Activated CD4-positive, CD25-positive, alpha-beta regulatory T cell treated with anti-CD3 and anti-CD28 coated beads, Interleukin-2, amount 50 U/mL, for 24 hours (primary cell): ENCODE results near the gene LSM12.
"Not testable (repeated sequence)": the region's sequence is repeated elsewhere in the genome, so short reads cannot be mapped to it uniquely, and the experiment has no call there.

Experiments
- ATAC-seq, 2 donors: fragments of 150-1000 bp; cut with Tn5 transposase; one replicate each; pipeline ENCODE4 v1.10.0; 2021; ENCODE audit warnings: mild to moderate bottlenecking in 1 of 2, moderate library complexity in 1 of 2

The LSM12 gene

DNA sequence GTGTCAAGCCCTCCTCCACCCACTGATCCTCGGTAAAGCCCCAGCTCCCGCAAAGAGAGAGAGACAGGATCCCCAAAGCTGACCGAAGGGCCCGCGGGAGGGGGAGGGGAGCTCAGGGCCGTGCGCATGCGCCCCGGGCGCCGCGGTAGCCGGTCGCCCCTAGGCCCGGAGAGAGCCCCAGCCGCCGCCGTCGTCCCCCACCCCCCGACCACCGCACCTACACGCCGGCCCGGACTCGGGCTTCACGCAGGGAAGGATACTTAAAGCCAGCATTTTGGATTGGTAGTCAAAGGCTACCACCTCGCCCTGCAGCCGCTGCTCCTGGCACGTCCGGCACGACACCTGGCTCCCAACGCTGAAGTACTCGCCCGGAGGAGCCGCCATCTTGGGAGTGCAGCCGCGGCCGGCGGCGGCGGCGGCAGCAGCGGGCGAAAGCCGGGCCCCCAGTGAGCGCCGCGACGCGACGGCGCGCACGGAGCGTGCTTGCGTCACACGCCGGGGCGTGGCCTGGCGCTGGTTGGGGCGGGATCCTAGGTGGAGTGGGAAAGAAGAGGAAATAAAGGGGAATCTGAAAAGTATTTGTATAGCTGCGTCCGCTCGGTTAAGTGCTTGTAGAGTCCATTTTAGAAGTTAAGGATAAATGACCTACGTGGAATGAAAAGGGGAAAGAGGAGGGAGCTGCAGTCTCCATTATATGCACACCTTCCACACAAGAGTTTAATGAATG lies at the start of gene LSM12:
Gene LSM12 (minus strand): TSS at position 468 of the 727 bp plus-strand sequence. CDS start 84 bp downstream, at position 384.
- peak; percentile 83 to 85 for ATAC-seq

GRCh38 chr17:44115585-44116415 lies 49.3 kb upstream of the LSM12 start:
- ATAC-seq, result no peak

DNA sequence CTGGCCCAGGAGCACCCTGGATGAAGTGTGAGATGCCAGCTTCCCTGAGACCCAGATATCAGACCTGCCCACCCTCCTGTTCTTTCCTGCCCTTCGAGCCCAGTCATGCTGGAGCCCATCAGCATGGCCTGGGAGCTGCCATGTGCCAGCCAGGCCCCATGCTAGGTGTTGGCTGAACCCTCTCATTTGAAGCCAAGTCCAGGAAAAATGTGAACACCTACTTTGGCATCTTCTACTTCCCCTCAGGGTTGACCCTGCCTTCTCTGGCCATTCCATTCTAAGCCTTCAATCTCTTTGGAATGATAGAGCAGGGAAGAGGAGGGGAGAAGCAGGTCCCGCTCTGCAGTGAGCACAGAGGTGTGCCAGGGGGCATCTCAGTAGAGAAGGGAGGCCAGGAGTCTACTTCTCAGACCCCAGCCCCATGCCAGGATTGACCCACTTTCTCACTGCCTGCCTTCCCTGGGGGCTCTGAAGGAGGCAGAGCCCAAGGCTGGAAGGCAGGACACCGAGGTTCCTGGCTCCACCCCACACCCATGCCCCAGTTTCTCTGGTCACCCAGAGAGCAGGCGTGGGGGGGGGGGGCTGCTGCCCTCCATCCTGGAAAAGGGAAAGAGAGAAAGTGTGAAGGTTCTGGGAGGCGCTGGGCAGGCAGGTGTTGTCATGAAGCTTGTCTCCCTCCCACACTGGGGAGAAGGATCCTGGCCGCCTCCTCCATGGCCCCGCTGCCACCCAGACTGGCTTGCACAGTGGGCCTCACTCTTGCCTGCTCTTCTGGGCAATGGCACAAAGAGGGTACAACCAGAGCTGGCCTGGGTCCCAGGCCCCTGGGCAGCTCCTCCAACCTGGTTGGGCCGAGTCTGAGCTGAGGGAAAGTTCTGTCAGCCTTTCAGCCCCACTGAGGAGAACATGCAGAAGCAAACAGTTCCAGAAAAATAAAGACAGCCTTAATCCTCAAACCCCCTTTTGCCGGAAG lies 47.7 kb upstream of the LSM12 start:
- ATAC-seq, result no peak

GRCh38 chr17:44113382-44113781 lies 46.9 kb upstream of the LSM12 start:
- no peak for ATAC-seq

- ATAC-seq, result no peak
Observed at GRCh38 chr17:44112284-44113280, 46.1 kb upstream of the LSM12 start.

DNA sequence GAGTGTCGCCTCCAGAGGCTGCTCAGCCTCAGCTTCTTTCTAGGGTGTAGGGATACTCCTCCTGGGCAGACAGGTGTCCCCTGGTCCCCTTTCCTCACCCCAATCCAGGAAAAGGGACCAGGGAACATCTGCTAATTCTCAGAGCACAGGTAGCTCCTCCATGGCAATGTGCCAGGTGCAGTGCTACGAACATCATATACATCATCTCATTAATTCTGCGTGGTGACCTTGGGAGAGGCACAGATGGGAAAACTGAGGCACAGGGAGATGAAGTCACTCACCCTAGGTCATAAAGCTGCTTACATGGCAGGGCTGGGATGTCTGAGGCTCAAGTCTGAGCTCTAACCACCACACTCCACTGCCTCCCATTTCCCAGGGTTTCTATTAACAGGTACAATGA lies 45.3 kb upstream of the LSM12 start:
- ATAC-seq, result no peak

GRCh38 chr17:44110823-44111633 lies 44.6 kb upstream of the LSM12 start:
- peak; percentile 39 to 63 for ATAC-seq

DNA sequence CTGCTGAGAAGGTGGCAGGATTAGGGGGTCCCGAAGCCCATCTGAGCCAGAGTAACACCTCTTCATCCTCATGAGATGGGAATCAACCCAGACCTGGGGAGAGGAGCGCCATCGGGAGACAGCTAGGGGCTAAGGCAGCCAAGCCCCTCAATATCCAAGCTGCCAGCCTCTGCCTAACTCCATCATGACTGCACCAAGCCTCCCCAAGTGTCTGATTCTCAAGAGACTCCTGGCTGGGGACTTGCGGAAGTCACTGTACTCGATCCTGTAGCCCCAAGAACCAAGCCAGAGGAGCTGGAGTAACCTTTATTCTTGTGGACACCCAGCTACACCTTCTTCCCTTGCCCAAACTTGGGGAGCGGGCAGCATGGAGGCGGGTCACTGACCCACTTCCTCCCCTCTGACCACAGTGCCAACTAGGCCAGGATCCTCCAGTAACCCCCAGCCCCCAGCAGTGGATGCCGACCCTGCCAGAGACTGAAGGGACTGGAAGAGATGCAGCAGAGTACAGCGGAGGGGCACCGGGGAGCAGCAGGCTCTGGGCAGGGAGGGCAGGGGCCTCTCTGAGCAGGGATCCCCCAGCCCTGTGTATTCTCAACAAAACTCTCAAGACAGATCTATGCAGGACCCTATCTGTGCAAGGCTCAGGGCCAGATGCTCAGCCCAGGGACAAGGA lies 43.7 kb upstream of the LSM12 start:
- ATAC-seq, result no peak

- no peak for ATAC-seq
Observed at GRCh38 chr17:44109312-44109630, 42.8 kb upstream of the LSM12 start.

- ATAC-seq, result no peak
Observed at GRCh38 chr17:44108440-44109311, 42.2 kb upstream of the LSM12 start.

- no peak for ATAC-seq
Observed at GRCh38 chr17:44106801-44107200, 40.3 kb upstream of the LSM12 start.

DNA sequence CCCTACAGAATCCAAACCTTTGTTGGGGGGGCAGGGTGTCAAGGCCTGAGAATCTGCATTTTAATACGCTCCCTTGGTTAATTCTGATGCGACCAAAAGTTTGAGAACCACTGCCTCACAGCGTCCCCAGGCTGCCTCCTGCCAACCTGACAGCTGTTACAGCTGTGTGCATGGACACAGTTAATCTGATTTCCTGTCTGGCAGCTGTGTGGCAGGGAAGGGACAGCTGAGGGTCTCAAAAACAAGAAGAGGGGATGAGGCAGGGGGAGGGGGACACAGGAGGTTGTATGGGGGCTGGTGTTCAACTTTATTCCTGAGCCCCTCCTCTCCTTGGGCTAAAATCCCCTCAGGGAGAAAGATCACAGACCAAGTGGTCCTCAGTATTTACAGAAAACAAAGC lies 39.5 kb upstream of the LSM12 start:
- ATAC-seq, result no peak

DNA sequence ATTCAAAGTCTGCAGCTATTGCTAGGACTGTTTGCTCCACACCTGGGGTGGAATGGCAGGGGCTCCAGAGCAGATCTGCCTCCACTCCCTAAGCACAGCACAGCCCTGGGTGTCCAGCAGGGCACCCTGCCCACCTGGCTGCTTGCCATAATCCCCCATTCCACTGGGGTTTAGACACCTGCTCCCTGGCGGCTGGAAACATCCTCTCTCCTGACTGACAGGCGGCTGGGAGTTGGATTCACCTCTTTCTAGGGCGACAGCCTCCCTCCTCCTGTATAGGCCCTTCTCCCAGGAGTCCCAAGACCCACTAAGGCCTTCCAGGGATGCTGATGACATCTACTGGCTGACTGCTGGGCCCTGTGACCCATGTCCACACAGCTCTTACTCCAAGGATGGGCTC lies 39.0 kb upstream of the LSM12 start:
- no peak for ATAC-seq

GRCh38 chr17:44102849-44103622 lies 36.6 kb upstream of the LSM12 start:
- ATAC-seq, result no peak

DNA sequence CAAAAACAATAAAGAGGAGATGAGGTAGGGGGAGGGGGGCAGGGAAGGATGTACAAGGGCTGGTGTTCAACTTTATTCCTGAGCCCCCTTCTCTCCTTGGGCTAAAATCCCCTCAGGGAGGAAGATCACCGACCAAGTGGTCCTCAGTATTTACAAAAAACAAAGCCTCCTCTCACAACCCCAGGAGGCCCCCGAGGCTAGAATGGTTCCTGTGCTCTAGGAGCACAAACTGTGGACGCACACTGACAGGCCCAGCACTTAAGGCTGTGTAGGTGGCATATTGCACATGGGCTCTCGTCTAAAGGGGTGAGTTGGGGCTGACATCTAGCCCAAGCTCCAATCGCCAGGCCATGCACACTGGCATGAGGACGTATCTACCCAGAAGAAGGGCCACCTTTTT lies 35.4 kb upstream of the LSM12 start:
- ATAC-seq, result not testable (repeated sequence)

DNA sequence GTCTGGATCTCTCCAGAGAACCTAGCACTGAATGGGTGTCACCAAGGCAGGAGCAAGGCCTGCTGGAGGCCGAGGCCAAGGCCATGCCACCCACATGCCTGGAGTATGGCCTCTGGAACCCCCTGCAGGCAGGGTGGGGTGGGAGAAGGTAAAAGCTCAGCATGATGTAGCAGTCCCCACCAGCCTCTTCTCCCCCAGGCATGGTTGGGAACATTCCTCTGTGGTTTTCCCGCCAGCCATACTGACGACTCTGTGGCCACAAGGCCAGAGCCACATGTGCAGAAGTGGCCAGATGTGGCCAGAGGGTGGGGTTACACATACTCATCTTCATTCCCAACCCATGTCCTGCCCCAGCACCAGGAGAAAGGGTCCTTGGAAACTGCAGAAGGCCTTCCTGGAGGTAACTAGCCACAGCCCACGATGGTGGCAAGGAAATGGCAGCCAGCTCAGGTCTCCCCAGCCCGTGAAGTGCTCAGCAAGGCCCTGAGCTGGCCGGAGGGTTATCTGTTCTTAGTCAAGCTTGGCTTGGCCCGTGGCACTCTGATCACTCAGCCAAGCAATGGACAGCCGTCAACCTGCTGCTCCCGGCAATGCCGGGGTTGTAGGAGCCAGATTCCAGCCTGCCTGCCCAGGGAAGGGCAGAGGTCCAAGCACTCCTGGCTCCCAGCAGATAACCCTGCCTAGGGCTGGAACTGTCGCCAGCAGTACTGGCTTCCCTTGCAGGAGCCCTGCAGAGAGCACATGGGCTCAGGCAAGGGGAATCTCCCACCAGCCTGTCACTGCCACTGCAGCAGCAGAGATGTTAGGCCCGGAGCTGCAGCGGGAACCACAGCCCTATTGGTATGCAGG lies 30.9 kb upstream of the LSM12 start:
- ATAC-seq, result no peak
